Uterus (tissue), 4 donors: ENCODE measurements around the gene RNF215. TPM values are rescaled to one million over a fixed set of nuclear protein-coding genes. Genes with fewer than 3 reads are reported as not detected.

ENCODE experiments used
- DNase-seq, 2 donors: peaks; one replicate each; pipeline ENCODE4 v3.0.0-alpha.2; 2019 to 2020
- H3K27ac ChIP-seq, 2 donors: fragments of 200-600 bp; sonication (generic); 1 replicate in 1 of 2; 2 replicates in 1 of 2; pipeline ENCODE4 v1.5.1; 2016 to 2018
- H3K27me3 ChIP-seq, 2 donors: fragments of 200-600 bp; sonication (generic); one replicate each; pipeline ENCODE4 v1.5.1; 2018 to 2019; ENCODE audit warnings: control low read depth in 1 of 2
- H3K36me3 ChIP-seq, 2 donors: fragments of 200-600 bp; sonication (generic); one replicate each; pipeline ENCODE4 v1.5.1; 2019; ENCODE audit warnings: control low read depth in 1 of 2
- H3K4me1 ChIP-seq, 2 donors: fragments of 200-600 bp; sonication (generic); one replicate each; pipeline ENCODE4 v1.5.1; 2018 to 2019; ENCODE audit warnings: control low read depth in 1 of 2
- H3K4me3 ChIP-seq, 2 donors: fragments of 200-600 bp; sonication (generic); 1 replicate in 1 of 2; 2 replicates in 1 of 2; pipeline ENCODE4 v1.5.1; 2018 to 2019; ENCODE audit warnings: mild to moderate bottlenecking in 1 of 2
- H3K9me3 ChIP-seq, 2 donors: fragments of 200-600 bp; sonication (generic); one replicate each; pipeline ENCODE4 v1.5.1; 2019; ENCODE audit warnings: control low read depth in 1 of 2
- CTCF ChIP-seq, 4 experiments: fragments of 200-600 bp in 2 of 4; fragments of 450-650 bp in 2 of 4; sonication (generic) in 2 of 4; IDR thresholded peaks; one replicate each; pipeline ENCODE4 v1.5.1; 2016 to 2019; ENCODE audit warnings: antibody characterized with exemption in 4 of 4, mild to moderate bottlenecking in 2 of 4, moderate library complexity in 1 of 4
- POLR2A ChIP-seq, 2 donors: fragments of 450-650 bp; IDR thresholded peaks; one replicate each; pipeline ENCODE4 v1.6.1; 2016; ENCODE audit warnings: antibody characterized with exemption in 2 of 2, mild to moderate bottlenecking in 1 of 2, moderate library complexity in 1 of 2
- intact Hi-C: fragments of 100-400 bp; cut with DNase I; formaldehyde crosslinking; loops from one replicate; pipeline ENCODE4 v1.15.1; 2023; ENCODE audit warnings: low total_unique reads
- total RNA-seq, 4 donors: library from RNA; depleted of rRNA in 3 of 4; stranded (reverse); fragments of >200 nt in 3 of 4; gene quantifications; one replicate each; pipeline versions ENCODE4 v1.1.0 to v1.2.4, GENCODE V29; 2014 to 2023
- donor health status: DM: yes; HTN: yes; CAD: no.

Gene RNF215
- total RNA-seq, 4 donors from 2014 or later: 8.2 to 25.9 (median 18.9) TPM

- Histone ChIP-seq H3K27ac (no peak overlapping the region), H3K4me3 (no peak overlapping the region), H3K4me1 (no peaks in the 10 kb centered on the region), H3K36me3 (no peaks in the 10 kb centered on the region), H3K9me3 (no peaks in the 10 kb centered on the region), H3K27me3 (no peaks in the 10 kb centered on the region)
- TF ChIP-seq CTCF (IDR thresholded peaks at IDR 0.05) (no peak), POLR2A (IDR thresholded peaks at IDR 0.05) (no peak)
- no peak for DNase-seq
- intact Hi-C loops: no loop called here
These were observed 26.7 kb upstream of the RNF215 start for GRCh38 chr22:30413745-30414524.

GRCh38 chr22:30413001-30413400 lies 25.8 kb upstream of the RNF215 start:
- Histone ChIP-seq H3K36me3 (no peaks in the 10 kb centered on the region), H3K4me1 (no peaks in the 10 kb centered on the region), H3K4me3 (no peak overlapping the region), H3K27me3 (no peaks in the 10 kb centered on the region), H3K27ac (no peak overlapping the region), H3K9me3 (no peaks in the 10 kb centered on the region)
- DNase-seq: no peak
- intact Hi-C loops: no loop called here
- no peak for TF ChIP-seq CTCF (IDR thresholded peaks at IDR 0.05)
- TF ChIP-seq POLR2A (IDR thresholded peaks at IDR 0.05): no peak

- Histone ChIP-seq H3K27ac (no peak overlapping the region), H3K9me3 (no peaks in the 10 kb centered on the region), H3K4me3 (no peak overlapping the region), H3K4me1 (no peaks in the 10 kb centered on the region), H3K27me3 (no peaks in the 10 kb centered on the region), H3K36me3 (no peaks in the 10 kb centered on the region)
- TF ChIP-seq CTCF (IDR thresholded peaks at IDR 0.05) (no peak), POLR2A (IDR thresholded peaks at IDR 0.05) (no peak)
- DNase-seq: no peak
- intact Hi-C loops: no loop called here
These were observed 24.6 kb upstream of the RNF215 start for GRCh38 chr22:30411780-30412179.

GRCh38 chr22:30408388-30409102 lies 21.3 kb upstream of the RNF215 start:
- DNase-seq: no peak
- Histone ChIP-seq H3K4me3 (no peak overlapping the region), H3K36me3 (no peaks in the 10 kb centered on the region), H3K9me3 (no peaks in the 10 kb centered on the region), H3K27ac (no peak overlapping the region), H3K4me1 (no peaks in the 10 kb centered on the region), H3K27me3 (no peaks in the 10 kb centered on the region)
- intact Hi-C loops: no loop called here
- no peak for TF ChIP-seq CTCF (IDR thresholded peaks at IDR 0.05)
- TF ChIP-seq POLR2A (IDR thresholded peaks at IDR 0.05): no peak

GRCh38 chr22:30406400-30406799 lies 19.2 kb upstream of the RNF215 start:
- no peaks in the 10 kb centered on the region for H3K27me3 ChIP-seq
- intact Hi-C loops: no loop called here
- H3K4me1 ChIP-seq: no peaks in the 10 kb centered on the region
- H3K36me3 ChIP-seq: no peaks in the 10 kb centered on the region
- DNase-seq: no peak
- H3K9me3 ChIP-seq: no peaks in the 10 kb centered on the region
- TF ChIP-seq CTCF (IDR thresholded peaks at IDR 0.05): no peak
- H3K27ac ChIP-seq: no peak overlapping the region
- no peak overlapping the region for H3K4me3 ChIP-seq
